Endothelial cell of umbilical vein (primary cell): ENCODE data around the gene SCAF11. TPM values are rescaled to one million over a fixed set of nuclear protein-coding genes. Genes with fewer than 3 reads are reported as not detected.

Experiments used
- BruUV-seq: library from RNA; stranded (reverse); fragments of 400-500 nt; replicated peaks from 2 replicates; lab custom pipeline; 2021; lab: Mats Ljungman, UMichigan
- CTCF ChIA-PET: fragments of 300-600, 350-600 bp; sonication (Branson Sonifier 250); formaldehyde crosslinking; loops from one replicate; lab custom pipeline; 2021; ENCODE audit warnings: antibody characterized with exemption, inconsistent platforms; lab: Charles Lee
- POLR2A ChIA-PET: fragments of 300-600, 350-600 bp; sonication (Branson Sonifier 250); formaldehyde crosslinking; loops from one replicate; lab custom pipeline; 2021; ENCODE audit warnings: antibody characterized with exemption, inconsistent platforms; lab: Charles Lee
- DNase-seq: peaks from one replicate; pipeline ENCODE4 v3.0.0-alpha.2; 2011; ENCODE audit warnings: low read depth, low spot score
- FAIRE-seq: peaks from 2 replicates; lab custom pipeline; 2011; peaks lifted over from hg19 to GRCh38; lab: Jason Lieb, UNC
- H2AFZ ChIP-seq: 2 replicates; pipeline ENCODE4 v1.6.0; 2012; ENCODE audit warnings: low read depth, low read length, control low read depth, inconsistent platforms
- H3K27ac ChIP-seq: 2 replicates; pipeline ENCODE4 v1.5.1; 2011; ENCODE audit warnings: low read depth, mild to moderate bottlenecking, control low read depth, low read length, moderate library complexity; ENCODE audit not compliant: insufficient read depth
- H3K27me3 ChIP-seq, 2 experiments: 2 replicates each; pipeline versions ENCODE4 v1.6.0 to v1.6.1; 2011; ENCODE audit warnings: low read length in 2 of 2, mixed read lengths in 1 of 2; ENCODE audit not compliant: control insufficient read depth in 2 of 2, insufficient read depth in 2 of 2
- H3K36me3 ChIP-seq, 2 experiments: 2 replicates in 1 of 2; 3 replicates in 1 of 2; pipeline ENCODE4 v1.5.1; 2011; ENCODE audit warnings: low read length in 2 of 2, mild to moderate bottlenecking in 1 of 2, moderate library complexity in 1 of 2; ENCODE audit not compliant: control insufficient read depth in 2 of 2, insufficient read depth in 2 of 2; ENCODE audit errors: extremely low read depth in 1 of 2
- H3K4me1 ChIP-seq: 3 replicates; pipeline ENCODE4 v1.5.1; 2011; ENCODE audit warnings: mild to moderate bottlenecking, low read length; ENCODE audit not compliant: control insufficient read depth, insufficient read depth; ENCODE audit errors: extremely low read depth
- H3K4me2 ChIP-seq: 2 replicates; pipeline ENCODE4 v1.6.1; 2011; ENCODE audit warnings: low read length, control low read depth, mixed read lengths; ENCODE audit not compliant: insufficient read depth
- H3K4me3 ChIP-seq, 3 experiments: fragments of 200-600 bp in 1 of 3; sonication (generic), shearing (Covaris generic) in 1 of 3; replicated peaks in 1 of 3; 2 replicates each; pipeline ENCODE4 v1.5.1; 2011 to 2016; ENCODE audit warnings: control low read depth in 3 of 3, low read length in 3 of 3, mild to moderate bottlenecking in 2 of 3, inconsistent platforms in 1 of 3, low read depth in 1 of 3, moderate library complexity in 1 of 3; ENCODE audit not compliant: insufficient read depth in 1 of 3
- H3K79me2 ChIP-seq: 2 replicates; pipeline ENCODE4 v1.6.0; 2012; ENCODE audit warnings: low read length, inconsistent platforms; ENCODE audit not compliant: control insufficient read depth, insufficient read depth
- H3K9ac ChIP-seq: replicated peaks from 2 replicates; pipeline ENCODE3; 2011; ENCODE audit warnings: low read length, control low read depth; ENCODE audit not compliant: insufficient read depth; ENCODE audit errors: extremely low read depth
- H3K9me1 ChIP-seq: replicated peaks from 3 replicates; pipeline ENCODE4 v1.6.0; 2011; ENCODE audit warnings: mild to moderate bottlenecking, low read length; ENCODE audit not compliant: control insufficient read depth, insufficient read depth; ENCODE audit errors: extremely low read depth
- H3K9me3 ChIP-seq: replicated peaks from 2 replicates; pipeline ENCODE4 v1.5.1; 2012; ENCODE audit warnings: low read length, inconsistent platforms; ENCODE audit not compliant: control insufficient read depth, insufficient read depth
- H4K20me1 ChIP-seq: replicated peaks from 2 replicates; pipeline ENCODE3; 2011; ENCODE audit warnings: mild to moderate bottlenecking, low read length; ENCODE audit not compliant: control insufficient read depth, insufficient read depth; ENCODE audit errors: extremely low read depth
- CTCF ChIP-seq, 2 donors: IDR thresholded peaks; 1 replicate in 1 of 2; 2 replicates in 1 of 2; pipeline ENCODE4 v1.5.1; 2011; ENCODE audit warnings: low read length in 2 of 2, mild to moderate bottlenecking in 2 of 2, moderate library complexity in 2 of 2, control low read depth in 1 of 2, inconsistent platforms in 1 of 2, low read depth in 1 of 2; ENCODE audit not compliant: insufficient read depth in 1 of 2; ENCODE audit errors: extremely low read depth in 1 of 2
- EZH2 ChIP-seq: IDR thresholded peaks from 2 replicates; pipeline ENCODE4 v1.6.1; 2012; ENCODE audit warnings: borderline replicate concordance, low read depth, mild to moderate bottlenecking, moderate library complexity, low read length, inconsistent platforms; ENCODE audit not compliant: severe bottlenecking
- FOS ChIP-seq: IDR thresholded peaks from 2 replicates; pipeline ENCODE4 v1.6.1; 2011; ENCODE audit warnings: mild to moderate bottlenecking, low read length, moderate library complexity, borderline replicate concordance; ENCODE audit not compliant: insufficient read depth
- GATA2 ChIP-seq: IDR thresholded peaks from 2 replicates; pipeline ENCODE4 v1.7.0; 2011; ENCODE audit warnings: low read depth, mild to moderate bottlenecking, moderate library complexity, mixed read lengths, low read length; ENCODE audit not compliant: insufficient read length, insufficient read depth
- JUN ChIP-seq: IDR thresholded peaks from 2 replicates; pipeline ENCODE4 v1.6.1; 2011; ENCODE audit warnings: borderline replicate concordance, low read depth; ENCODE audit not compliant: insufficient read length, insufficient read depth
- MAX ChIP-seq: IDR thresholded peaks from 2 replicates; pipeline ENCODE4 v1.6.1; 2011; ENCODE audit not compliant: insufficient read depth, insufficient read length
- MYC ChIP-seq: IDR thresholded peaks from one replicate; pipeline ENCODE4 v1.6.1; 2011; ENCODE audit warnings: mild to moderate bottlenecking, low read depth, low read length
- POLR2A ChIP-seq: IDR thresholded peaks from 2 replicates; pipeline ENCODE4 v1.6.1; 2012; ENCODE audit warnings: low read depth, mild to moderate bottlenecking, control low read depth, low read length
- POLR2AphosphoS5 ChIP-seq: IDR thresholded peaks from 2 replicates; pipeline ENCODE4 v1.6.1; 2012; ENCODE audit warnings: low read depth, mild to moderate bottlenecking, control low read depth, low read length, moderate library complexity; ENCODE audit not compliant: insufficient read depth
- dilution Hi-C: fragments of 300-500 bp; cut with MboI; formaldehyde crosslinking; loops from one replicate; pipeline ENCODE4 v1.15.0; 2019; ENCODE audit warnings: low sequenced_read_pairs; ENCODE audit not compliant: extremely low pct_ligation_motif_present
- intact Hi-C: fragments of 100-400 bp; cut with micrococcal nuclease; formaldehyde crosslinking; loops from one replicate; pipeline ENCODE4 v1.10.0; 2022
- polyA plus RNA-seq, 4 experiments: library from polyadenylated mRNA; depleted of rRNA in 3 of 4; stranded (reverse) in 3 of 4; unstranded in 1 of 4; fragments of >200 nt; gene quantifications; 2 replicates each; pipeline versions ENCODE4 v1.2.1 to v1.2.3, GENCODE V29; 2011 to 2012; ENCODE audit warnings: missing spikeins in 1 of 4
- total RNA-seq: library from RNA; stranded (reverse); gene quantifications from 2 replicates; pipeline ENCODE4 v1.2.3, GENCODE V29; 2021

The SCAF11 gene
- total and polyA plus RNA-seq, 2 donors (not counting 3 experiments of a cell fraction or from before 2014, with no cell fraction given), result 20.9 to 109 TPM

- Histone ChIP-seq H3K4me2 (no peak overlapping the region), H3K4me3 (no peak overlapping the region), H3K9me3 (no peaks in the 10 kb centered on the region), H3K36me3 (peaks cover 2 to 21% of the 10 kb centered on the region in 2 experiments), H3K27ac (no peak overlapping the region), H3K9me1 (no peaks in the 10 kb centered on the region), H3K27me3 (no peaks in the 10 kb centered on the region), H3K4me1 (no peaks in the 10 kb centered on the region), H4K20me1 (peaks cover 3% of the 10 kb centered on the region), H2AFZ (no peak overlapping the region), H3K9ac (no peak overlapping the region), H3K79me2 (no peaks in the 10 kb centered on the region)
- TF ChIP-seq MAX (no peak), CTCF (IDR thresholded peaks at IDR 0.05; ENCODE audit: extremely low read depth in 1 of 2, insufficient read depth in 1 of 2, low read depth in 1 of 2, low read length in 2 of 2) (no peak), JUN (no peak), EZH2 (no peak), POLR2A (no peak), POLR2AphosphoS5 (no peak), GATA2 (no peak), MYC (no peak), FOS (no peak)
- no peak for DNase-seq
- dilution Hi-C loops, result no loop called here
- intact Hi-C loops, result no loop called here
- POLR2A ChIA-PET, result no interaction called here
- no TSS peak for BruUV-seq
- no peak for FAIRE-seq
- CTCF ChIA-PET, result no interaction called here
Observed at GRCh38 chr12:45930369-45930768, 60.0 kb downstream of the SCAF11 start.
